Camera-type eye (tissue), 1 donor: ENCODE results near the gene RSRC2. TPM values are rescaled to one million over a fixed set of nuclear protein-coding genes. Genes with fewer than 3 reads are reported as not detected.

Source experiments
- total RNA-seq: library from RNA; depleted of rRNA; stranded (reverse); fragments of >200 nt; gene quantifications from one replicate; pipeline ENCODE4 v1.2.3, GENCODE V29; 2014

The RSRC2 gene, protein sequence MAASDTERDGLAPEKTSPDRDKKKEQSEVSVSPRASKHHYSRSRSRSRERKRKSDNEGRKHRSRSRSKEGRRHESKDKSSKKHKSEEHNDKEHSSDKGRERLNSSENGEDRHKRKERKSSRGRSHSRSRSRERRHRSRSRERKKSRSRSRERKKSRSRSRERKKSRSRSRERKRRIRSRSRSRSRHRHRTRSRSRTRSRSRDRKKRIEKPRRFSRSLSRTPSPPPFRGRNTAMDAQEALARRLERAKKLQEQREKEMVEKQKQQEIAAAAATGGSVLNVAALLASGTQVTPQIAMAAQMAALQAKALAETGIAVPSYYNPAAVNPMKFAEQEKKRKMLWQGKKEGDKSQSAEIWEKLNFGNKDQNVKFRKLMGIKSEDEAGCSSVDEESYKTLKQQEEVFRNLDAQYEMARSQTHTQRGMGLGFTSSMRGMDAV
- 138 TPM for total RNA-seq

DNA sequence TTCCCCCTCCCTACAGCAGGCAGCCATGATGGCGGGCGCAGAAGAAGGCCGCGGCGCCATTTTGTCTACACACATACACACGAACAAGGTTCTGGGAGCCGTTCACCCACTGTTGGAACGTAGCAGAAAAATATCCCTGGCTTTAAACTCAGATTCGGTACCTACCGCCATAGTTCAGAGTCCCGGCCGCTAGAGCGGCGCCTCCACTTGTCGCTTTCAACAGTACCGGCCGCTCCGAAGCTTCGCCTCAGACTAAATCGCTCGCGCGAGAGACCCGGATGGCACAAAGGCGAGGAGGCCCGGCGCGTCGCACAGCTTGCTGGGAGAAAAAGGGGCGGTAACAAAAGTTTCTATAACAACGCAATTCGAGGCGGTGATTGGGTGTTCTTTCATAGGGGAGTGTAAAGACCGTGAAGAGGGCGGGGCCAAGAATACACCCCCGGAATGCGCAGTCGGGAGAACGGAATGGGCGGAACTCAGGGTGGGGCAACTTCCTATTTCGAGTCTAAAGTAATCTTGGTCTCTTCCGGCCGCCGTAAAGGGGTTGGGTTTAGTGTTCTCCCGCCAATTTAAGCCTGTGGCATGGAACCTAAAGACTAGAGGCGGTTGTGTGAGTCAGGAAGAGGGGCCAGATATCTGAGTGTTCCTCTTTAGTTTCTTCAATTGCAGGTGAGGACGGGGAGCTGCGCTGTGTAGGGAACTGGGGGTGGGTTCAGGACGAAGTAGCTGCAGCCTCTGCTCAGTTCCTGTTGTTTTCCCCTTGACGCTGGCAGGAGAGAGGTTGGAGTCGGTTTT is at the start of gene RSRC2, which contains the start of gene KNTC1:
Gene RSRC2 (minus strand): TSS at position 254 of the 795 bp plus-strand sequence. CDS start 83 bp downstream, at position 171.
Gene KNTC1 (plus strand): TSS at position 567 of the 795 bp plus-strand sequence. CDS start 2,815 bp downstream, outside the sequence.

DNA sequence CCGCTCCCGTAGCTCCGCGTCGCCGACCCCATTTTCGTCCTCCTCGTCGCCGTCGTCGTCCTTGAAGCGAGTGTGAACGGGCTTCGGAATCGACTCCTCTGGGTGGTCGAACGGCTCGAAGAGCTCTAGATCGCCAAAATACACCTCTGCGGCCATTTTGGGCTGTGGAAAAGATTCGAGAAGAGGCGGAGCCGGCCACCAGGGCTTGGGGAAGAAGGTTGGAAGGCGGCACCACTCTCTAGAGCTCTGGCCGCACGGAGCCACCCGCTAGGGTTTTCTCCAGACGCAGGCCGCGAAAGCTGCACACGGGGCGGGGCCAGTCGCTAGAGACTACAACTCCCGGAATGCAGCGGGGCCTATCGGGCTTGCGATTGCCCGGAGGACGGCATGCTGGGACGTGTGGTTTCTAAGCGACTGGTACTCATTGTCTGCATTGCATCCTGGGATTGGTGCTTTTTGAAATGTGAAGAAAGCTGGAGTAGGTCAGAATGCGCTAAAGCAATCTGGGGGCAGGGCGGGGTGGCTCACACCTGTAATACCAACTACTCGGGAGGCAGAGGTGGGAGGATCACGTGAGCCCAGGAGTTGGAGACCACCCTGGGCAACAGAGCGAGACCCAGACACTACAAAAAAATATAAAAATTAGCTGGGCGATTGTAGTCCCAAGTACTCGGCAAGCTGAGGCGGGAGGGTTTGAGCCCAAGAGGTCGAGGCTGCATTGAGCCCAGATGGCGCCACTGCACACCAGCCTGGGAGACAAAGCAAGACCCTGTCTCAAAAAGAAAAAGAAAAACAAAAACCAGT is 25.8 kb downstream of the RSRC2 start, which contains the start of gene ZCCHC8:
Gene ZCCHC8 (minus strand): TSS at position 248 of the 804 bp plus-strand sequence. CDS start 92 bp downstream, at position 156.

Other genes with a start within 250 kb of the RSRC2 start
- gene CLIP1, start 104.3 kb downstream of the RSRC2 start, total RNA-seq, result 68.9 TPM
- 47.8 TPM for gene ZCCHC8, start 26.0 kb downstream of the RSRC2 start, total RNA-seq
- gene KNTC1, start 313 bp upstream of the RSRC2 start, total RNA-seq, result 46.3 TPM
- gene HCAR2, start 176.4 kb upstream of the RSRC2 start, total RNA-seq, result 2.1 TPM
- gene HCAR3, start 189.9 kb upstream of the RSRC2 start, total RNA-seq, result 2.1 TPM
- 0.99 TPM for gene HCAR1, start 203.9 kb upstream of the RSRC2 start, total RNA-seq
- 49.5 TPM for gene DENR, start 225.9 kb upstream of the RSRC2 start, total RNA-seq
- gene CCDC62, start 247.6 kb upstream of the RSRC2 start, total RNA-seq, result 2.1 TPM